Duodenal mucosa (tissue), 2 donors: ENCODE measurements around the gene FCHO2.
A peak's percentile ranks its signal among the peaks of the same experiment; 100 is the strongest.

ENCODE experiments used
- H3K27ac ChIP-seq: one replicate; pipeline ENCODE4 v1.7.0; 2013; ENCODE audit warnings: low read depth, low read length
- H3K27me3 ChIP-seq, 2 donors: one replicate each; pipeline ENCODE4 v1.7.0; 2013; ENCODE audit warnings: low read length in 2 of 2, control low read depth in 1 of 2; ENCODE audit not compliant: insufficient read depth in 2 of 2, control insufficient read depth in 1 of 2
- H3K36me3 ChIP-seq, 2 donors: one replicate each; pipeline ENCODE4 v1.7.0; 2013; ENCODE audit warnings: low read length in 2 of 2, control low read depth in 1 of 2; ENCODE audit not compliant: insufficient read depth in 2 of 2, control insufficient read depth in 1 of 2
- H3K4me1 ChIP-seq, 2 donors: one replicate each; pipeline ENCODE4 v1.7.0; 2013; ENCODE audit warnings: low read length in 2 of 2, control low read depth in 1 of 2; ENCODE audit not compliant: insufficient read depth in 2 of 2, control insufficient read depth in 1 of 2
- H3K4me3 ChIP-seq, 2 donors: one replicate each; pipeline ENCODE4 v1.7.0; 2013; ENCODE audit warnings: low read length in 2 of 2, low read depth in 1 of 2
- H3K9ac ChIP-seq, 2 donors: one replicate each; pipeline ENCODE4 v1.7.0; 2013; ENCODE audit warnings: low read length in 2 of 2, low read depth in 1 of 2
- H3K9me3 ChIP-seq, 2 donors: one replicate each; pipeline ENCODE4 v1.7.0; 2013; ENCODE audit warnings: low read length in 2 of 2, control low read depth in 1 of 2; ENCODE audit not compliant: control insufficient read depth in 1 of 2

The FCHO2 gene

DNA sequence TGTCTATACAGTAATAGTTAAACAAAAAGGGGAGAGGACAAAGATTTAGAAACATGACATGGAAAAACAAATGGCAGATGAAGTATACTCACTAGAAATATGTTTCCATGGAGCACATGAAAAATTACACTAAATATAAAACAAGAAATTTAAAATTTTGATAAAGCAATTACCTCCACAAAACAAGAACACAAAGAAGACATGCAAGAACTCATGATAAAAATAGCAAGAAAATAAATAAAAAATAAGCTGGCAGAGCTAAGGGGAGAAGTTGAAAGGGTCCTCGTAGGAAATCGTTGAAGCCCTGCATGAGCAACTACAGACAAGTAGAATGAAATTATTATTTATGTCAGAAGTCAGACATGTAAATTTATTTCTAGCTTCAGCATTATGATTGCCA, 141.9 kb downstream of the FCHO2 start:
- Histone ChIP-seq H3K27me3 (no peaks in the 10 kb centered on the region), H3K4me1 (no peaks in the 10 kb centered on the region), H3K36me3 (peaks cover 0 to 2% of the 10 kb centered on the region in 2 donors), H3K4me3 (no peak overlapping the region), H3K9ac (no peak overlapping the region), H3K27ac (no peak overlapping the region), H3K9me3 (peaks cover 0 to 6% of the 10 kb centered on the region in 2 donors)

DNA sequence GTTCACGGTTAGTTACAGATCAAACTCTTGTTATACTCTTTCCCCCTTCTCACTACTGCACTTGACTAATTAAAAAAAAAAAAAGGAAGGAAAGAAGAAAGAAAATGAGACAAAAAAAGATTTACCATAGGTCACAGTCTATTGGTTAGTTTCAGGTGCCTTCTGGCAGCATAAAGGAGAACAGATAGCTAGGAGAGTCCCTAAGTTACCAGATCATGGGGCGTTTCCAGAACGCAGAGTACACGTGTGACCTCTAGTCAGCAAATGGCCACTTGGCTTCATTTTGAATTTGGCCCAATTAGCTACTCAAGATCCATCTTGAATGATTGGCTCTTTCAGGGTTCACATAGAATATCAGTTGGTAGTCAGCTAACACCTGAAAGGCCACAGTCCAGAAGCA, 144.3 kb downstream of the FCHO2 start:
- no peak overlapping the region for H3K9ac ChIP-seq
- H3K9me3 ChIP-seq = peaks cover 0 to 6% of the 10 kb centered on the region in 2 donors
- no peaks in the 10 kb centered on the region for H3K4me1 ChIP-seq
- no peak overlapping the region for H3K4me3 ChIP-seq
- no peaks in the 10 kb centered on the region for H3K27me3 ChIP-seq
- peaks cover 0 to 2% of the 10 kb centered on the region in 2 donors for H3K36me3 ChIP-seq
- no peak overlapping the region for H3K27ac ChIP-seq

- Histone ChIP-seq H3K27me3 (no peaks in the 10 kb centered on the region), H3K9me3 (no peaks in the 10 kb centered on the region), H3K9ac (no peak overlapping the region), H3K4me1 (no peaks in the 10 kb centered on the region), H3K27ac (no peak overlapping the region), H3K36me3 (no peaks in the 10 kb centered on the region), H3K4me3 (no peak overlapping the region)
Observed at GRCh38 chr5:73103870-73104299, 148.0 kb downstream of the FCHO2 start.

DNA sequence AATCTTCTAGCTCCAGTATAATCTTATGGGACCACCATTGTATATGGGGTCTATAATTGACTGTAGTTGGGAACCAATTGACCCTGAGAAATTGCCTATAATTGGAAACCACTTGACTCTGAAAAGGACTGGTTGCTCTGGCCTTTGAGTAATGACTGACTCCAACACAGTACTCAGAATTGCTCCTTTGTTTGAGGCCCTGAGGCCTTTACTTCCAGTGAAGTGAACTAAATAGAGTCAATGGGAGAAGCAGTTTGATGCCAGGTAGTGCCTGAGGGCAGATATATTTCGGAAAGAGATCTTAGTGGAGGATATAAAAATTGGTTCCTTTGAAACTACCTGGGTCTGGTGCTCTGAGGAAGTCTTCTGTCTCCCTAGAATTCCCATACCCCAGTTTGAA, 148.5 kb downstream of the FCHO2 start:
- no peak overlapping the region for H3K4me3 ChIP-seq
- H3K27ac ChIP-seq = no peak overlapping the region
- H3K9ac ChIP-seq = no peak overlapping the region
- no peaks in the 10 kb centered on the region for H3K36me3 ChIP-seq
- no peaks in the 10 kb centered on the region for H3K9me3 ChIP-seq
- no peaks in the 10 kb centered on the region for H3K27me3 ChIP-seq
- no peaks in the 10 kb centered on the region for H3K4me1 ChIP-seq

GRCh38 chr5:73106335-73106734, 150.5 kb downstream of the FCHO2 start:
- H3K27ac ChIP-seq = no peak overlapping the region
- no peaks in the 10 kb centered on the region for H3K36me3 ChIP-seq
- H3K27me3 ChIP-seq = no peaks in the 10 kb centered on the region
- no peak overlapping the region for H3K9ac ChIP-seq
- no peak overlapping the region for H3K4me3 ChIP-seq
- no peaks in the 10 kb centered on the region for H3K9me3 ChIP-seq
- no peaks in the 10 kb centered on the region for H3K4me1 ChIP-seq

DNA sequence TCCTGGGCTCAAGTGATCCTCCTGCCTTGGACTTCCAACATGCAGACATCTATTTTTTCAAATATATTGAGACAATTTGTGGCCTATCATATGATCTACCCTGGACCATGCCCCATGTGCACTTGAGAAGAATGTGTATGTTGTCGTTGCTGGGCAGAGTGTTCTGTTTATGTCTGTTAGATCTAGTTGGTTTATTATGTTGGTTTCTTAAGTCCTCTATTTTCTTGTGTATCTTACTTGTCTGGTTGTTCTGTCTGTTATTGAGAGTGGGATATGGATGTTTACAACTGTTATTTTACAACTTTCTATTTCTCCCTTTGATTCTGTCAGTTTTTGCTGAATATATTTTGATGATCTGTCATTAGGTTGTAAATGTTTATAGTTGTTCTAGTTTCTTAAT, 154.3 kb downstream of the FCHO2 start:
- no peak overlapping the region for H3K9ac ChIP-seq
- H3K36me3 ChIP-seq = no peaks in the 10 kb centered on the region
- H3K27me3 ChIP-seq = no peaks in the 10 kb centered on the region
- H3K4me1 ChIP-seq = peaks cover 21 to 26% of the 10 kb centered on the region in 2 donors
- no peaks in the 10 kb centered on the region for H3K9me3 ChIP-seq
- H3K4me3 ChIP-seq = no peak overlapping the region
- H3K27ac ChIP-seq = no peak overlapping the region

DNA sequence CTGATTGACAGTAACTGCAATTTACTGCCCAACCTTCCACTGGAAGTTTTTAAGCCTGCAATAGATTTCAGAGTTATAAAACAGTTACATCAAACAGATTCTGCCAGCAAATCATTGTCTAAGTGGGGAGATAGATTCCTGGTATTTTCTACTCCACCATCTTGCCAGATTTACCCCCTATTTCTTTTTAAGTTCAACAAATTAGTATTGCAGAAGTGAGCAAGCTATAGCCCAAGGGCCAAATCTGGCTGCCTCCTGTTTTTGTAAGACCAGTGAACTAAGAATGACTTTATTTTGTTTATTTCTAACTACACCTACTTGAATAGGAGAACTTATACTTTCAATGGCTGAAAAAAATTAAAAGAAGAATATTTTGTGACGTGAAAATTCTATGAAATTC, 155.7 kb downstream of the FCHO2 start:
- no peaks in the 10 kb centered on the region for H3K27me3 ChIP-seq

DNA sequence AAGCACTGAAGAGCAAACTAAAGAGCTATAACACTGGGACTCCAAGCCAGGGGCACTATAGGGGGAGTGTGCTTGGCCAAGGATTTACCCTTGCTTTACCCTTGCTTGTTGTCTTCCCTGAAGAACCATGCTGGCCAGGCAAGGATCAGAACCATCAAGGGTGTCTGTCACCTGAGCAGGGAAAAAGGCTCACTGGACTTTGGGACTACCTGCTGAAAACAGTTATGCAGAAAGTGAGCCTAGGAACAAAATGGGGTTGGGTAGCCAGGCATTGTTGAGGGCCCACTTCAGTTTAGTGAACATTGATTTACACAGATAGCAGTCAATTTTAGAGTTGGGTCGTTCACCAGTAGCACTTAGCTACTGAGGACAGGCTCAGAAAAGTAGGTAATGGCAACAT, 156.5 kb downstream of the FCHO2 start:
- H3K4me1 ChIP-seq = peaks cover 33 to 45% of the 10 kb centered on the region in 2 donors
- no peaks in the 10 kb centered on the region for H3K27me3 ChIP-seq
- H3K9me3 ChIP-seq = no peaks in the 10 kb centered on the region
- H3K27ac ChIP-seq = no peak overlapping the region
- no peaks in the 10 kb centered on the region for H3K36me3 ChIP-seq
- H3K4me3 ChIP-seq = no peak overlapping the region
- no peak overlapping the region for H3K9ac ChIP-seq

More for the DNA sequence above, 155.7 kb downstream of the FCHO2 start:
- H3K9me3 ChIP-seq = no peaks in the 10 kb centered on the region
- no peak overlapping the region for H3K4me3 ChIP-seq
- H3K27ac ChIP-seq = no peak overlapping the region
- H3K36me3 ChIP-seq = no peaks in the 10 kb centered on the region
- no peak overlapping the region for H3K9ac ChIP-seq
- H3K4me1 ChIP-seq = peaks cover 33 to 39% of the 10 kb centered on the region in 2 donors

DNA sequence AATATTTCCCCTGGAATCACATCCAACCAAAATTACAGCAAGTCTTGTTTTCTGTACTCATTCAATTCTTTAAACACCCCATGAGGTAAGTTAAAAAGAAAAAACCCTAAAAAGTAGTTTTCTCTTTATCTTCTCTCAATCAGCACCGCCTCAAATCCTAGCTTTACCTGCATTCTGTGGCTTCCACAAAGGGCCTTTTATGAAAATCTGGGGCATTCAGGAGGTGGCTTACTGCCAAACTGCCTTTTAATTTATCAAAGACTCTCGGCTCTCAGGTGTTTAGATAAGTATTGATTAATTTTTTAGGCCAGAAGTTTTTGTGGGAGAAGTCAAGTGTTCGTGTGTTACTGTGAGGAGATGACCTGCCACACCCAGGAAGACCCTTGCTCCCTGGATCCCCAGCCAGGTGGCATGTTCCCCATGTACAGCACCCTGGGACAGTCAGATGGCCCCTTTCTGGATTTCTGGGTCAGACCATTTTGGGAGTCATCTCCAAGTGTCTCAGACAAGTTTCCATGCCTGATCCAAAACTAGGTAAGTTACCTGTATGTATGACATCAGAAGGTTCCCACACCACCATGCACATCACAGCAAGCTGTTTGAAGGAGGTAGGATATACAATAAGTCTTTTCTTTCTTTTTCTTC, 158.3 kb downstream of the FCHO2 start:
- H3K36me3 ChIP-seq = no peaks in the 10 kb centered on the region
- H3K4me3 ChIP-seq = peak overlapping the region in 1 of 2 donors; percentile 11
- no peaks in the 10 kb centered on the region for H3K9me3 ChIP-seq
- no peaks in the 10 kb centered on the region for H3K27me3 ChIP-seq
- no peak overlapping the region for H3K27ac ChIP-seq
- H3K4me1 ChIP-seq = peaks cover 45 to 63% of the 10 kb centered on the region in 2 donors
- no peak overlapping the region for H3K9ac ChIP-seq

DNA sequence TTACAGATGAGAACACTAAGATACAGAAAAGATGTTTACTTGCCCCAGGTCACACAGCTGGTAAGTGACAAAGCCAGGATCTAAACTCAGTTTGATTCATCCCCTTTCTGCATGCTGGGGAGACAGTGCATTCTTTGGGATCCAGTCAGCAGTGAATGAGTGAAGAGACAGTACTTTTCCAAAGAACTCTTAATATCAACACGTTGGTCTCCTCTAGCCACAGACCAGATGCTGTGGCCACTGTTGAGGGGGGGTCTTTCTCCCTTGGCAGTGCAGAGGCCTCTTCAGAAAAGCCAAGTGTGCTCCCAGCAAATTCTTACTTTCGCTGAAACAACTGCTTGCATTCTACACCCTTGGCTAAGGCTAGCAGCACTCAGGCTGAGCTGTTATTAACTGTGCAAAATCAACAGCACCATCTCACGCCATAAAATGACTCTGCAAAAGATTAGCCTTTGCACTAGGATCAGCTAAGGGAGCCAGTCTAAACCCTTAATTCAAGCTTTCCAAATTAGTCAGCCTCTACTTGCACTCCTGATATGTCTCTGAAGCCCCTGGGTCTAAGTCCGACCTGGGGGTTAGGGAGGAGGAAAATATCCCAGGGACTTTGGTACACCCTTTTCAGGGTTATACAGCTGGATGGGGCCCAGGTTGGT, 159.7 kb downstream of the FCHO2 start:
- Histone ChIP-seq H3K9ac (no peak overlapping the region), H3K36me3 (no peaks in the 10 kb centered on the region), H3K4me1 (peaks cover 45 to 64% of the 10 kb centered on the region in 2 donors), H3K27me3 (no peaks in the 10 kb centered on the region), H3K4me3 (no peak overlapping the region), H3K9me3 (no peaks in the 10 kb centered on the region), H3K27ac (no peak overlapping the region)
